Middle frontal gyrus (tissue), 1 donor: Measurements from ENCODE around the gene LILRB2.
"Not testable (repeated sequence)": the region's sequence is repeated elsewhere in the genome, so short reads cannot be mapped to it uniquely, and the experiment has no call there.

Experiments used
- DNase-seq: peaks from one replicate; pipeline ENCODE4 v3.0.0-alpha.2; 2015; ENCODE audit warnings: low spot score; ENCODE audit errors: extremely low spot score

LILRB2 gene

GRCh38 chr19:54281007-54281728 lies at the start of gene LILRB2:
Gene LILRB2 (minus strand): TSS chr19:54281110. CDS start chr19:54280496, 614 bp downstream.
- DNase-seq = no peak

- DNase-seq = no peak
Measured at GRCh38 chr19:54329476-54330165, 48.7 kb upstream of the LILRB2 start.

DNA sequence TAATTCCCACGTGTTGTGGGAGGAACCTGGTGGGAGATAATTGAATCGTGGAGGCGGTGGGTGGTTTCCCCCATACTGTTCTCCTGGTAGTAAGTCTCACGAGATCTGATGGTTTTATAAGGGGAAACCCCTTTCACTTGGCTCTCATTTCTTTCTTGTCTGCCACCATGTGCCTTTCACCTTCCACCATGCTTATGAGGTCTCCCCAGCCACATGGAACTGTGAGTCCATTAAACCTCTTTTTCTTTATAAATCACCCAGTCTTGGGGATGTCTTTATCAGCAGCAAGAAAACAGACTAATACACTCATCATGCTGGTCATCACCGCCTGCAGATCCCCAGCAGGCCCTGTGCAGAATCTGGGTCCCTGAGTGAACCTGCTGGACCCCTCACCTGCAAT lies 47.9 kb upstream of the LILRB2 start:
- DNase-seq = not testable (repeated sequence)

GRCh38 chr19:54325631-54326030 lies 44.7 kb upstream of the LILRB2 start:
- DNase-seq = no peak

DNA sequence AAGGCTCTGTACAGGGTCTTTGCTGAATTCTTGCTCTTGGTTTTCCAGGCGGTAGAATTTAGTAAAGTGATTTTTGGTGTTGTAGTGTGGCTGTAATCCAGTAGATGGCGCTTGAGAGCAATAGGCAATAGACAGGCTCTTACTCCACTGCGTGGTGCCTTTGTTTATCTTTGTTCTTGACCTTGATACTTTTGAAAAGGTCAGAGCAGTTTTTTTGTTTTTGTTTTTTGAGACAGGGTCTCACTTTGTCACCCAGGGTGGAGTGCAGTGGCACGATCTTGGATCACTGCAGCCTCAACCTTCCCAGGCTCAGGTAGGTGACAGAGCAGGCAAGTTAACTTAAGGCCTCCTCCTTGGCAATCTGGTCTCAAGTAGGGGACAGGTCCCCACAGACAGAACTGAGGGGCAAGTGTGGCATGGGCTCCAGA lies 44.3 kb upstream of the LILRB2 start:
- DNase-seq = peak; percentile 22

DNA sequence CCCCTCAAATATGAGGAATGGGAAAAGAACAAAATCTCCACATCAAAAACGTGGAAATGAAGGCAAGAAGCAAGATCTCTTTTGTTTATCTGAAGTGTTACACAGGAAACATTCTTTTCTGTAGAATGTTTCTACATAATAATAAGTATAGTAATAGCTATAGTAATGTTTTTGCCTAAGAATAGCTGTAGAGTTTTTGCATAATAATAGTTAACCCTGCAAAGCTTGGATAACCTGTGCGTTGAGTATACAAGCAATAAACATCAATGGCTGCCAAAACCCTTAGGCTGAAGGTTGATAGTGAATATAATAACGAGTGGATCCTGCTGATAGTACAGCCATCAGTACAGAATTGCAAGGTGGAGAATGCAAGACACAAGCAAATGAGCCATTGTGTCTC lies 43.2 kb upstream of the LILRB2 start:
- no peak for DNase-seq

DNA sequence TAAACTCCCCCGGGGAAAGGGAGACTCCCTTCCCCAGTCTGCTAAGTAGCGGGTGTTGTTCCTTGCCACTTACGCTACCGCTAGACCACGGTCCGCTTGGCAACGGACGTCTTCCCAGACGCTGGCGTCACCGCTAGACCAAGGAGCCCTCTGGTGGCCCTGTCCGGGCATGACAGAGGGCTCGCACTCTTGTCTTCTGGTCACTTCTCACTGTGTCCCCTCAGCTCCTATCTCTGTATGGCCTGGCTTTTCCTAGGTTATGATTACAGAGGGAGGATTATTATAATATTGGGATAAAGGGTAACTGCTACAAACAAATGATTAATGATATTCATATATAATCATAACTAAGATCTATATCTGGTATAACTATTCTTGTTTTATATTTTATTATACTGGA lies 42.0 kb upstream of the LILRB2 start:
- DNase-seq = not testable (repeated sequence)

DNA sequence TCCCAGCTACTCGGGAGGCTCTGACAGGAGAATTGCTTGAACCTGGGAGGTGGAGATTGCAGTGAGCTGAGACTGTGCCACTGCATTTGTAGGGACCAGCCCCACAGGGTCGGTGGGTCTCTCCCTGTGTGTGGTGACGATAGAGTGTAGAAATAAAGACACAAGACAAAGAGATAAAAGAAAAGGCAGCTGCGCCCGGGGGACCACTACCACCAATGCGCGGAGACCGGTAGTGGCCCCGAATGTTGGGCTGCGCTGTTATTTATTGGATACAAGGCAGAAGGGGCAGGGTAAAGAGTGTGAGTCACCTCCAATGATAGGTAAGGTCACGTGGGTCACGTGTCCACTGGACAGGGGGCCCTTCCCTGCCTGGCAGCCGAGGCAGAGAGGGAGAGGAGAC lies 41.4 kb upstream of the LILRB2 start:
- DNase-seq = not testable (repeated sequence)

GRCh38 chr19:54319892-54320670 lies 39.2 kb upstream of the LILRB2 start:
- no peak for DNase-seq

DNA sequence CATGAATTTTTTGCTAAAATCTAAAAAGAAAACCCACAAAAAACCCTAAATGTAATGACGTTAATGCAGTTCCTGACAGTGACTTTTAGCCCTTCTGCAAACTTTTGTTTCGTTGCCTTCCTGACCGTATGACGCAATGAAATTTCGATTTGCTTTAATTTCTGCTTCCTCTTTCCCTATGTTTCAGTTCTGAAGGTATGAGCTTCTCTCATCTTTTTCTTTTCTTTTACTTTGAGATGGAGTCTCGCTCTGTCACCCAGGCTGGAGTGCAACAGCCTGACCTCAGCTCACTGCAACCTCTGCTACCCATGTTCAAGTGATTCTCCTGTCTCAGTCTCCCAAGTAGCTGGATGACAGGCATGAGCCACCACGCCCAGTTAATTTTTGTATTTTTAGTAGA lies 38.1 kb upstream of the LILRB2 start:
- DNase-seq = no peak

GRCh38 chr19:54317965-54318240 lies 37.0 kb upstream of the LILRB2 start:
- no peak for DNase-seq

DNA sequence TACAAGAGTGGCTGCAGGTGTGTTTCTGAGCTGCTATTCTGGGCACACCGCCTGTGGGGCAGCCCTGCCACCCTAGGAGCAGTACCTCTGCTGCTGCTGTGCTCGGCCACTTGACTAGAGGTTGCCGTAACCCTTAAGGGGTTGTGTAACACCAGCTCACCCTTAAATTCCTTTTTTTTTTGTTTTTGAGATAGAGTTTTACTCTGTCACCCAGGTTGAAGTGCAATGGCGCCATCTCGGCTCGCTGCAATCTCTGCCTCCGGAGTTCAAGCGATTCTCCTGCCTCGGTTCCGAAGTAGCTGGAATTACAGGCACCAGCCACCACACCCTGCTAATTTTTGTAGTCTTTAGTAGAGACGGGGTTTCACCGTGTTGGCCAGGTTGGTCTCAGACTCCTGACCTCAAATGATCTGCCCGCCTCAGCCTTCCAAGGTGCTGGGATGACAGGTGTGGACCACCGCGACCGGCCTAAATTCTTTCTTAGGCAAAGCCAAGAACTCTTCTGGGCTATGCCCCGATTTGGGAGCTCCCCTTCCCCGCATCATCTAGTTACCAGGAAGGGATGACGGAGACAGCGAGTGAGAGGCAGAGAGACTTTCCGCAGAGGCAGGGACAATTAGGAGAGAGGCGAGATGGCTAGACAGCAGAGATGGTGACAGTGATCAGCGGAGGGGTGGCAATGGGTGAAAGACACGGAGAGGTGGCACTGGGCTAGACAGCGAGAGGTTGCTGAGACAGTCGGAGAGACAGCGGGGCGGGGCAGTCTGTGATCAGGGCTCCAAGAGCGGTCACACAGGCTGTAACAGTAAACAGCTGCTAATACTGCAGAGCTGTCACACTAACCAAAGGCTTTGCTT lies 36.4 kb upstream of the LILRB2 start:
- no peak for DNase-seq

DNA sequence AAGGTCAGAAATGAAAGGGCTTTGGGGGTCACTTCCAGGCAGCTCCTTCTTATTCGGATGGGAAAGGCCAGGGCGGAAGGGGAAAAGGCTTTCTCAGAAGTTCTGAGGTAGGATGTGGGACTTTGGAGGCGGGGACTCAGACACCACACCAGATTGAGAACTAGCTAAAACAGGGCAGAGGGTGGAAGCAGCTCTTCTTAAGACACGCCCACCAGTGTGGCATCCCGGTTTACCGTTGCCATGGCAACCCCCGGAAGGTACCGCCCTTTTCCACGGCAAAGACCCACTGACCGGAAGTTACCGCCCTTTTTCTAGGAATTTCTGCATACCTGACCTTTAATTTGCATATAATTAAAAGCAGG lies 35.8 kb upstream of the LILRB2 start:
- DNase-seq = no peak

DNA sequence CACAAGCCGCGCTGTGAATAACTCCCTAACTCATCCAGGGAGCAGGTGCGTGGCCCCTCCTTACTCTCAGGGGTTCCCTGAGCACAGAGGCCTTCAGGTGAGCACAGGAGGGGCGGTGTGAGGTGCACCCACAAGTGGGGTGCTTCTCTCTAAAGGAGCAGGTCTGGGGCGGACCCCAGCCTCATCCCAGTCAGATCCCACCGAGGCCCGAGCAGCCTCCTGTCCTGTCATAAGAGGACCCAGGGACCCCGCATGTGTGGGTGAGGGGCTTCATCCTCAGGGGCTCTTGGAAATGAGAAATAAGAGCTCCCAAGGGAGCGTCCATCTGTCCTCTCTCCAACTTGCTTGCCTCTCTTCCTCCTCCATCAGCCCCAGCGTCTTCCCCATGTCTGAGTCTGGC lies 35.0 kb upstream of the LILRB2 start:
- DNase-seq = no peak

DNA sequence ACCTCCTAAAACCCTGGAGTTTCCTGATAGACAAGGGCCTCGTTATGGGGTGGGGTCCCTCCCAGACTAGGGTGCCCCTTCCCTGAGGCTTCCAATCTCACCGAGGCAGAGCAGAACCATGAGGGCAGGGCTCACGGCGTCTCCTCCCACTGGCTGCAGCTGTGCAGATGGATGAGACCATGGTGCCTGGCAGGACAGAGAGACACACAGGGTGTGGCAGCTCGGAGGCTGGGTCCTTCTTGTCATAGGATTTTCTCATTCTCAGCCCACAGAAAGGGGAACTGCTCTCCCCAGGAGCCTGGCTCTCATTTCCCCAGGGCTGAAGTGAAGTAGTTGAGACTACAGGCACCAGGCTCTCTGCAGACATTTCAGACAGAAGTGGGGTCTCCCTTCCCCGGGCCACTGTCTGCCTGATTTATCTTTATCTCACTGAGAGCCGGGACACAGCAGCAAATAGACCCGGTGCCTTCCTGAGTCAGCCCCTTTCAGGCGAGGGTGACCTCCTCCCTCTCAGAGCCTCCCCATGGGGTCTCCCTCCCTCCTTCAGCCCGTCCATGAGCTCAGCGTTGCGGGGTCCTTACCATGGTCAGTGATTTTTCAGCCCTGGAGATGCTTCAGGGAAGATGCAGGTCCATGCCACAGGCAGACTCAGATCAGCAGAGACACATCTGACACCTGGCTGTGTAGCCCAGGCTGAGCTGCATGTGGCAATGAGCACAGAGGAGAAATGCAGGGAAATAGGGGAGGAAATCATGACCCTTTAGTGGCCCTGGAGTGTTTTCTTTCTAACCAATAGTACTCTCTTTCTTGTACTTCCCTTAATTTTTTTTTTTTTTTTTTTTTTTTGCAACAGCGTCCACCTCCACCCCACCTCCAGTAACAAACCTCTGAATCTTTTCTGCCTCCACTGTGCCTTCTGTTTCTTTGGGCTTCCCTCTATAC lies 31.8 kb upstream of the LILRB2 start, which contains the start of gene LILRA5:
Gene LILRA5 (minus strand): TSS at position 731 of the 942 bp plus-strand sequence. CDS start 147 bp downstream, at position 584.
- DNase-seq = no peak

- no peak for DNase-seq
Measured at GRCh38 chr19:54312011-54312410, 31.1 kb upstream of the LILRB2 start.

DNA sequence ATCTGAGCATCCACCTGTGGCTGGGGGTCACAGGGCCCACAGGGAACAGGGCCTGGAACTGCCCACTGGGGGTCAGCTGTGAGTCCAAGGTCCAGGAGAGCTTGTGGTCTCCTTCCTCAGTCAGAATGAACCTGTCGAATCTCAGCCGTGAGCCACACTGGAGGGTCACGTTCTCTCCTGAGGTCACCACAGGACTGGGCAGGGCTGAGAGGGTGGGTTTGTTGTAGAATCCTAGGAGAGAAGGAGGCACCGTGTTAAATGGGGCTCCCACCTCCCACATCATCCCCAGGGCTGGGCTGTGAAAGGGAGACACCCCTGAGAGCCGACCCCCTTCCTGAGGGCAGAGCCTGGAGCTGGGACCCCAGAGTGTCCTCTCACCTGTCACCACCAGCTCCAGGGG lies 30.6 kb upstream of the LILRB2 start:
- DNase-seq = no peak

- DNase-seq = no peak
Measured at GRCh38 chr19:54310543-54310942, 29.6 kb upstream of the LILRB2 start.

- DNase-seq = no peak
Measured at GRCh38 chr19:54309811-54310210, 28.9 kb upstream of the LILRB2 start.

DNA sequence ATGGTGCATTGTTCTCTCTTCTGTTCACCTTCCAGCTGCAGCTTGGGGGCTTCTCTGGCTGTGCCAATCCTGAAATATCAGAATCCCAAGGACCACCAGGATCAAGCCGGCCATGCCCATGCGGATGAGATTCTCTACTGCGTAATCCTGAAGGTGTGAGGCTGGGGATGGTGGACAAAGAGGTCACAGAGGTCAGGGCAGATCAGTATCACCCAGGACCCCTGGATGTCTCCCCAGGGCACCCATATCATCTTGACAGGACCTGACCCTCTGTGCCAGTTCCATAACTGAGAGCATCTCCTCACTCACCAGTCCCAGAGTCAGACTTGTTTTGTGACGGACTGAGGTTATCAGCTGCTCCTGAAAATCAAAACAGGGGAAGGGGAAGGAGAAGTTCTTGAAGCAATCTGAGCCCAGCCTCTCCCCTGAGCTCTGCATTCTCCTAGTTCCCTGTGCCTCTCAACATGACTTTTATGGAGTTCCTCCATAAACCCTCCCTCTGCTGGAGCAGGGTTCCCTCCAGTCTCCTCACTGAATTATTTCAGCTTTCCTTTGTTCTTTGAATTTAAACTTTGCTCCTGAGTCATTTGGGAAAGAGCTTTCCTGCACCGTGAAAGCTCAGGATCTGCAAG lies 26.6 kb upstream of the LILRB2 start:
- DNase-seq = no peak
